ENCODE results near the gene ZNF658.
A peak's percentile ranks its signal among the peaks of the same experiment; 100 is the strongest.
"Not testable (repeated sequence)": the region's sequence is repeated elsewhere in the genome, so short reads cannot be mapped to it uniquely, and the experiment has no call there.

Gene ZNF658

DNA sequence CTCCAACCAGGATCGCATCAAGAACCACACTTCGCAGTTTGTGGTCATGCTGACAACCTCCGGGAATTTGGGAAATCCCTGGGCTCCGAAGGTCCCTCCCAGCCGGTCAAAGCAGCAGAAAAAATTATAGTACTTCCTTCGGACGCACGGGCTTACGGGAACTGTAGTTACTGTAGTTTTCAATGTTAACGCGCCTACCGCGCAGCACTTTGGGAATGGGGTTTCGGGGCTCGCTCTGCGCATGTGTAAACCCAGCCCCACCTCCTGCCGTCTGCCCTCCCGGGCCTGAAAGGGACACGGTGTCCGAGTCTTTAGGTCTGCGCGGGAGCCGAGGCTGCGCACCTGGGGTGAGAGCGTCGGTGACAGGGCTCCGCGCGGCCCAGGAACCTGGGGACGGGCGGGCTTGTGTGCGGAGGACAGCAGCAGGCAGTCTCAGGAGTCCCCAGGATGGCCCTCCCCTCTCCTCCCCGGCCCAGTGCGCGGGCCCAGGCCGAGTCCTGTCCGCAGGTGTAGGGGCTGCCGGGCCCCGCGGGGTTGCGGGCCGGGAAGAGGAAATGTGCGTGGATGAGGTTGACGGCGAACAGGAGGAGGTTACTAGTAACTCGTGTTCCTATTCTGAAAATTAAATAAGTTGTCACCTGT is at the start of gene ZNF658:
Gene ZNF658, plus strand, starts transcription at position 236 of the 642 bp plus-strand sequence. CDS start 2,837 bp downstream, outside the sequence.
- not testable (repeated sequence) for H3K27me3 ChIP-seq (ENCODE audit: control insufficient read depth, insufficient read depth, low read length); H3K9ac ChIP-seq (ENCODE audit: low read depth, low read length); H3K4me1 ChIP-seq (ENCODE audit: control insufficient read depth, insufficient read depth, low read length); H3K9me3 ChIP-seq (ENCODE audit: control insufficient read depth, insufficient read depth, low read length); H3K36me3 ChIP-seq (ENCODE audit: control insufficient read depth, insufficient read depth, low read length)
- H3K4me3 ChIP-seq (ENCODE audit: low read depth, low read length): peak within 1 kb of the TSS; percentile 41

DNA sequence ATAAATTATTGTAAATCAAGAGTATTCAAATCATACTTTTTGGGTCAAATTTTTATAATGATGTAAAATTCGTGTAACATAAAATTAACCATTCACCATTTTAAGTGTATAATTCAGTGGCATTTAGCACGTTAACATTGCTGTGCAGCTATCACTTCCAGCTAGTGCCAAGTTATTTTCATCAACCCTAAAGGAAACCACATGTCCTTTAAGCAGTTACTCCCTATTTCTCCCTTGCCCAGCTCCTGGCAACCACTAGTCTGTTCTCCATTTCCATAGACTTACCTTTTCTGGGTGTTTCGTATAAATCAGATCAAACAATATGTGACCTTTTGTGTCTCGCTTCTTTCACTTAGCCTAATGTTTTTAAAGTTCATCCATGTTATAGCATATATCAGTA is 38.8 kb upstream of the ZNF658 start:
- H3K27me3 ChIP-seq (ENCODE audit: control insufficient read depth, insufficient read depth, low read length); H3K36me3 ChIP-seq (ENCODE audit: control insufficient read depth, insufficient read depth, low read length); H3K9me3 ChIP-seq (ENCODE audit: control insufficient read depth, insufficient read depth, low read length); H3K4me3 ChIP-seq (ENCODE audit: low read depth, low read length); H3K4me1 ChIP-seq (ENCODE audit: control insufficient read depth, insufficient read depth, low read length); H3K9ac ChIP-seq (ENCODE audit: low read depth, low read length): not testable (repeated sequence)

DNA sequence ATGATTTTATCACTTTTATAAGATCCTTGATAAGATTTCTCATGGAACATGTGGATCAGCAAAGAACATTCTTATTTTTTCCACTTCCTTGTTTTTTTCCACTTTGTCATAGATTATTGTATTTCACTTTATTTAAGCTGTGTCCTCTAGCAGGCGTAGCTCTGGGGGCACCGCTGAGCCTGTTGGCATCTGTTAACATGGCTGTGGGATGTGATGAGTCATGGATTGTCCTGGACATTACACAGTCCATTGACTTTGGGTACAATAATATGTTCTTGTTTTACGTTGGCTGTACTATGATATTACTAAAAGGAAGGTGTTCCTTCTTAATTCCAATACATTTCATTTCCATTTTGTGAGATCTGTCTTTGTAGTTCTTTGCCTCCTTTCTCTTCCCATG is 31.9 kb upstream of the ZNF658 start:
- H3K9me3 ChIP-seq (ENCODE audit: control insufficient read depth, insufficient read depth, low read length); H3K36me3 ChIP-seq (ENCODE audit: control insufficient read depth, insufficient read depth, low read length): not testable (repeated sequence)

DNA sequence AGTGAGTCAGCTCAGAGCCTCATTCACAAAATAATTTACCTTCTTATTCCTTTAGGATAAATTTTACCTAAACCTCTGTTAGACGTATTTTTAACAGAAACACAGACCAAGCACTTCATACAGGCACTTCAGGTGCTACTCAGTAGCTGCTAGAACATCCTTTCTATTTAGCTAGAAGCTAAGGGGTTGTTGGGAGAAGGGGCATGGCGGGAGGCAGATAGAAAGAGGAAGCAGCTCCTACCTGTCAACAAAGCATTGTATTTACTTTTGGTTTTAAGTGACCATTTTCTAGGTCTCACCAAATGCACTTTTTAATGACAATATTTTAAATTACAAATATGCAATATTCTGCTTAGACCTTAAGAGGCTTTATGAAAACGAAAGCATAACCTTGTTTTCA is 19.9 kb upstream of the ZNF658 start:
- H3K9me3 ChIP-seq (ENCODE audit: control insufficient read depth, insufficient read depth, low read length); H3K4me1 ChIP-seq (ENCODE audit: control insufficient read depth, insufficient read depth, low read length); H3K36me3 ChIP-seq (ENCODE audit: control insufficient read depth, insufficient read depth, low read length); H3K9ac ChIP-seq (ENCODE audit: low read depth, low read length); H3K27me3 ChIP-seq (ENCODE audit: control insufficient read depth, insufficient read depth, low read length); H3K4me3 ChIP-seq (ENCODE audit: low read depth, low read length): not testable (repeated sequence)

More for the DNA sequence above, 31.9 kb upstream of the ZNF658 start:
- not testable (repeated sequence) for H3K4me3 ChIP-seq (ENCODE audit: low read depth, low read length); H3K27me3 ChIP-seq (ENCODE audit: control insufficient read depth, insufficient read depth, low read length); H3K4me1 ChIP-seq (ENCODE audit: control insufficient read depth, insufficient read depth, low read length); H3K9ac ChIP-seq (ENCODE audit: low read depth, low read length)

DNA sequence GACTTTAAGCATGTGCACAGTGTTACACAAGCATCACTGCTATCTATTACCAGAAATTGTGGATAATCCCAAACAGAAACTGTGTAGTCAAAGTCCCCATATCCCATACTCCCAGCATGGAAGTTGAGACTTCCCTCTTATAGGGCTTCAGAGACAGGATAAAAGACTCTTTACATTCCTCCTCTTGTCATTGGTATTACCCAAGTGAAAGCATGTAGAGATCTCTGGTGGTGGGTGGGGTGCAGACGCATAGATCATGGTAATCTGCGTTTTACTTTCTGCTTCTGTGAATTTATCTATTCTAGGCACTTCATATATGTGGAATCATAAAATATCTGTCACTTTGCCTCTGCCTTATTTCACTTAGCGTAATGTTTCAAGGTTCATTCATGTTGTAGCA is 18.7 kb upstream of the ZNF658 start:
- H3K4me1 ChIP-seq (ENCODE audit: control insufficient read depth, insufficient read depth, low read length); H3K9me3 ChIP-seq (ENCODE audit: control insufficient read depth, insufficient read depth, low read length): not testable (repeated sequence)

DNA sequence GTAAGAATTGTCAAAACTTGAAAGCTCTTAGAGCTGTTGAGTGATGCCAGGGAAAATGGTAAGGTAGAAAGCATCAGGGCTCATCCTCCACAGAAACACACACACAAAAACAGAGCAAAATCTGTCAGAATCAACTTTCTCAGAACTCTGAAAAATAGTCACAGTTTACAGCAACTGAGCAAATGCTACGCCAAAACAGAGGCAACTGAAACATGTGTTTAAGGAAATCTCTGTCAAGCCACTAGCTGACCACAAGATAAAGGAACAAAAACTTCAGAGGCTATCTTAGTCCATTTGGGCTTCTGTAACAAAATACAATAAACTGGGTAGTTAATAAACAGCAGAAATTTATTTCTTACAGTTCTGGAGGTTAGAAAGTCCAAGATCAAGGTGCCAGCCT is 10.2 kb upstream of the ZNF658 start:
- H3K4me1 ChIP-seq (ENCODE audit: control insufficient read depth, insufficient read depth, low read length); H3K9ac ChIP-seq (ENCODE audit: low read depth, low read length); H3K27me3 ChIP-seq (ENCODE audit: control insufficient read depth, insufficient read depth, low read length); H3K4me3 ChIP-seq (ENCODE audit: low read depth, low read length); H3K9me3 ChIP-seq (ENCODE audit: control insufficient read depth, insufficient read depth, low read length); H3K36me3 ChIP-seq (ENCODE audit: control insufficient read depth, insufficient read depth, low read length): not testable (repeated sequence)

More for the DNA sequence above, 18.7 kb upstream of the ZNF658 start:
- H3K9ac ChIP-seq (ENCODE audit: low read depth, low read length); H3K4me3 ChIP-seq (ENCODE audit: low read depth, low read length); H3K36me3 ChIP-seq (ENCODE audit: control insufficient read depth, insufficient read depth, low read length); H3K27me3 ChIP-seq (ENCODE audit: control insufficient read depth, insufficient read depth, low read length): not testable (repeated sequence)

DNA sequence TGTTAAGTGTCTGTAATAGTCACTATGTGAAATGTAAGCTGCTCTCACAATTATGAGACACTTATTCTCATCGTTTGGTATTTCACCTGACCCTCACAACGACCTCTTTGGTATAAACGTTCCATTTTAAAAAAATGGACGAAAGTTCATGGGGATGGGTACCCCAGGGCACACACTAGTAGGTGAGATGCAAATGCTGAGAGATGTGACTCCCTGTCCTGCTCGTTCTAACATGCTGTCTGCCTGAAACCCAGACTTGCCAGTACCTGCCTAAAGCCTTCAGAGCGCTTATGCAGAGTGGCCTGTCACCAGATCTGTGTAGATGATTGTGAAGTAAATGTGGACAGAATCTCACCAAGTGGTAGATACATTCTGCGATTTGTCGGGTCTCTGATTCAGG is 616 bp downstream of the ZNF658 start:
- not testable (repeated sequence) for H3K27me3 ChIP-seq (ENCODE audit: control insufficient read depth, insufficient read depth, low read length); H3K36me3 ChIP-seq (ENCODE audit: control insufficient read depth, insufficient read depth, low read length); H3K9me3 ChIP-seq (ENCODE audit: control insufficient read depth, insufficient read depth, low read length); H3K4me1 ChIP-seq (ENCODE audit: control insufficient read depth, insufficient read depth, low read length); H3K9ac ChIP-seq (ENCODE audit: low read depth, low read length)
- H3K4me3 ChIP-seq (ENCODE audit: low read depth, low read length): peak overlapping the region; percentile 41

DNA sequence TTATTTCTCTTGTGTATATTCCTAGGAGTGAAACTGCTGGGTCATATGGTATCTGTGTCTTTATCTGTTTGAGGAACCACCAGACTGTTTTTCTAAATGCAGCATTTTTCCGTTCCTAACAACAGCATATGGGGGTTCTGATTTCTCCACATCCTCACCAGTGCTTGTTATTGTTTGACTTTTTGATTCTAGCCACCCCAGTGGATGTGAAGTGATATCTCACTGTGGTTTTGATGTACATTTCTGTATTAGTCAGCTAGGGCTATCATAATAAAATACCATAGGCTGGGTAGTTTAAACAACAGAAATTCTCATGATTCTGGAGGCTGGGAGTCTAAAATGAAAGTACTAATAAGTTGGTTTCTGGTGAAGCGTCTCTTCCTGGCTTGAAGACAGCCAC is 9.0 kb downstream of the ZNF658 start:
- H3K9ac ChIP-seq (ENCODE audit: low read depth, low read length); H3K4me3 ChIP-seq (ENCODE audit: low read depth, low read length); H3K27me3 ChIP-seq (ENCODE audit: control insufficient read depth, insufficient read depth, low read length); H3K9me3 ChIP-seq (ENCODE audit: control insufficient read depth, insufficient read depth, low read length); H3K4me1 ChIP-seq (ENCODE audit: control insufficient read depth, insufficient read depth, low read length); H3K36me3 ChIP-seq (ENCODE audit: control insufficient read depth, insufficient read depth, low read length): not testable (repeated sequence)

DNA sequence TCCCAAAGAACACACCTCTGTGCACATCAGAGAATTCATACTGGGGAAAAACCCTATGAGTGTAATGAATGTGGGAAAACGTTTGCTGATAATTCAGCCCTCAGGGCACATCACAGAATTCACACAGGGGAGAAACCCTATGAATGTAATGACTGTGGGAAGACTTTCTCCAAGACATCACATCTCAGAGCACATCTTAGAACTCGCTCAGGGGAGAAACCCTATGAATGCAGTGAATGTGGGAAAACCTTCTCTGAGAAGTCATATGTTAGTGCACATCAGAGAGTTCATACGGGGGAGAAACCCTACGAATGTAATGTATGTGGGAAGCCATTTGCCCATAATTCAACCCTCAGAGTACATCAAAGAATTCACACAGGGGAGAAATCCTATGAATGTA is 19.5 kb downstream of the ZNF658 start:
- H3K27me3 ChIP-seq (ENCODE audit: control insufficient read depth, insufficient read depth, low read length); H3K4me1 ChIP-seq (ENCODE audit: control insufficient read depth, insufficient read depth, low read length); H3K4me3 ChIP-seq (ENCODE audit: low read depth, low read length); H3K36me3 ChIP-seq (ENCODE audit: control insufficient read depth, insufficient read depth, low read length); H3K9me3 ChIP-seq (ENCODE audit: control insufficient read depth, insufficient read depth, low read length); H3K9ac ChIP-seq (ENCODE audit: low read depth, low read length): not testable (repeated sequence)

DNA sequence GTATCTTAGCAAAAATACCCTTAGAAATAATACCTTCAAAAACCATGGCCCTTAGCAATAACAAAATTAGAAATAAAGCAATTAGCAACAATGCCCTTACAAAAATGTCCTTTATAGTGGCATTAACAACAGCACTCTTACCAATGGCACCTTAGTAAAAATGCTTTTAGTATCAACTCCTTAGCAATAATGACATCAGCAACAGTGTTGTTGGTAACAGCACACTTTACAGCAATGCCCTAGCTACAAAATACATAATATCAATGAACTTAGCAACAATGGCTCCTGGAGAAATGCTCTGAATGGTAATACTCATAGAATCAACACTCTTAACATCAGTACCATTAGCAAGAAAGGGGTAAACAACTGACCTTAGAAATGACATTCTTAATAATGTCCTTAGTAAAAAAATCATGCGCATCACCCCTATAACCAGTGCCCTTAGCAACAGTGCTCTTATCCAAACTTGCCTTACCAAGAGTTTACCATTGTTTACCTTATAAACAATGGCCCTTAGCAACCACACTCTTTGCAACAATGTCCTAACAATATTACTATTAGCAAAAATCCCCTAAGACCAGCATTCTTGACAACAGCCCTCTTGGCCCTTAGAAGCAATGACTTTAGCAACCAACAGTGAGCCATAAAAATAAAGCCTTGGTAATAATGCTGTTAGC is 35.8 kb downstream of the ZNF658 start:
- not testable (repeated sequence) for H3K4me1 ChIP-seq (ENCODE audit: control insufficient read depth, insufficient read depth, low read length); H3K36me3 ChIP-seq (ENCODE audit: control insufficient read depth, insufficient read depth, low read length); H3K9ac ChIP-seq (ENCODE audit: low read depth, low read length); H3K27me3 ChIP-seq (ENCODE audit: control insufficient read depth, insufficient read depth, low read length); H3K4me3 ChIP-seq (ENCODE audit: low read depth, low read length); H3K9me3 ChIP-seq (ENCODE audit: control insufficient read depth, insufficient read depth, low read length)

DNA sequence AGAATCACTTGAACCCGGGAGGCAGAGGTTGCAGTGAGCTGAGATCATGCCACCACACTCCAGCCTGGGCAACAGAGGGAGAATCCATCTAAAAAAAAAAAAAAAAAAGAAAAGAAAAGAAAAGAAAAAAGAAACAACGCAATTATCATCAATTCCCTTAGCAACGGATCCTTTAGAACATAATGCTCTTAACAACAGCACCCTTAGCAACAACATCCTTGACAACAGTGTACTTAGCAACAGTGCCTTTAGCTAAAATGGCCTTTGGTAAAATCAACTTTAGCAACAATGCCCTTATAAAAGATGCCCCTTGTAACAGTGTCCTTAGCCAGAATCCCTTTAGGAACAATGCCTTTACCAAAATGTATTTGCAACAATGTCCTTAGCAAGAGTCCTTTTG is 37.1 kb downstream of the ZNF658 start:
- not testable (repeated sequence) for H3K9ac ChIP-seq (ENCODE audit: low read depth, low read length); H3K4me3 ChIP-seq (ENCODE audit: low read depth, low read length); H3K27me3 ChIP-seq (ENCODE audit: control insufficient read depth, insufficient read depth, low read length); H3K9me3 ChIP-seq (ENCODE audit: control insufficient read depth, insufficient read depth, low read length); H3K36me3 ChIP-seq (ENCODE audit: control insufficient read depth, insufficient read depth, low read length); H3K4me1 ChIP-seq (ENCODE audit: control insufficient read depth, insufficient read depth, low read length)

DNA sequence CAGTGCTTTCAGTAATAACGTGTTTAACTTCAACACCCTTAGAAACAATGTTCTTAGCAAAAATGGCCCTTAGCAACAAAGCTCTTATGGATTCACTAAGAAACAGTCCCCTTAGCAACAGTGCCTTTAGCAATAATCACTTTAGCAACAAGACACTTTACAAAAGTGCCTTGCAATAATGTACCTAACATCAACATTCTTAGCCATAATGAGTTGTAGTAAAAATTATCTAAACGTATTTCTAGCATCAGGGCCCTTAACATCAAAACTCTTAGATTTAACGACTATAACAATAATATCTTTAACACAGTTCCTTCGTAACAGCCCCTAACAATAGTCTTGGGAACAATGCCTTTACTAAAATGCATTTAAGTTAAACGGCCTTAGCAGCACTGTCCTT is 37.8 kb downstream of the ZNF658 start:
- not testable (repeated sequence) for H3K9me3 ChIP-seq (ENCODE audit: control insufficient read depth, insufficient read depth, low read length); H3K27me3 ChIP-seq (ENCODE audit: control insufficient read depth, insufficient read depth, low read length)

More for the DNA sequence above, 37.8 kb downstream of the ZNF658 start:
- not testable (repeated sequence) for H3K4me1 ChIP-seq (ENCODE audit: control insufficient read depth, insufficient read depth, low read length); H3K36me3 ChIP-seq (ENCODE audit: control insufficient read depth, insufficient read depth, low read length); H3K4me3 ChIP-seq (ENCODE audit: low read depth, low read length); H3K9ac ChIP-seq (ENCODE audit: low read depth, low read length)
